GM12892 (cell line): ENCODE results near the gene ITPRIPL2.

Experiments used
- DNase-seq: peaks from one replicate; pipeline ENCODE4 v3.0.0; 2011; ENCODE audit not compliant: insufficient read length
- FAIRE-seq: peaks from 2 replicates; lab custom pipeline; 2011; peaks lifted over from hg19 to GRCh38; lab: Jason Lieb, UNC
- POLR2A ChIP-seq: IDR thresholded peaks from 2 replicates; pipeline ENCODE4 v1.6.1; 2011; ENCODE audit warnings: low read depth, low read length, control low read depth
- POLR2AphosphoS5 ChIP-seq: IDR thresholded peaks from 2 replicates; pipeline ENCODE4 v1.6.1; 2011; ENCODE audit warnings: low read depth, low read length, control low read depth
- TAF1 ChIP-seq: IDR thresholded peaks from 2 replicates; pipeline ENCODE4 v1.6.1; 2011; ENCODE audit warnings: low read depth, mild to moderate bottlenecking, control low read depth, low read length, borderline replicate concordance

The ITPRIPL2 gene

DNA sequence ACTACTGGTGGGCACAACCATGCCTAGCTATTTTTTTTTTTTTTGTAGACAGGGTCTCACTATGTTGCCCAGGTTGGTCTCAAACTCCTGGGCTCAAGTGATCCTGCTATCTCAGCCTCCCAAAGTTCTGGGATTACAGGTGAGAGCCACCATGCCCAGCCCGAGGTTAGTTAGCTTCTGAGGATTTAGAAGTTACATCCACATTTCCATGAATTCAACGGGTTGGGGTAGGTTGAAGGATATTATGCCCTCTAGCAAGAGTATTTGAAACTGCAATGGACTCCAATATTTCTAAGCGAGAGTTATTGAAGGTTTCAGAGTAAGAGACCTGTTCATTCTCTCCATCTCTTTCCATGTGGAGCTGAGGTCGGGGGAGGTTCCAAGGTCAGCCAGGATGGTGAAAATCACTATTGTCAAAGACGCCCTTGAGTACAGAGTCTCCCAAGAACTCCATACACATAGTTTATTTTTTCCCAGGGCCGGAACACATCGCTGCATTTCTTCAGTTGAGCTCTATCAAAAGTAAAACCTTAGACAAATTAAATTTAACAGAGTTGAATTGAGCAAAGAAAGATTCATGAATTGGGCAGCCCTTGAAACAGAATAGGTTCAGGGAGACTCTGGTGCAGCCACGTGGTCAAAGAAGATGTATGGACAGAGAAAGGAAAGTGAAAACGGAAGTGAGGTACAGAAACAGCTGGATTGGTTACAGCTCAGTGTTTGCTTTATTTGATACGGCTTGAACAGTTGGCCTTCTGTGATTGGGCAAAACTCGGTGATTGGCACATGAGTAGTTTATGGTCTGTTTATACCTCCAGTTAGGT, 19.0 kb upstream of the ITPRIPL2 start:
- no peak for FAIRE-seq
- no peak for DNase-seq
- TF ChIP-seq POLR2AphosphoS5: no peak
- TF ChIP-seq TAF1: no peak
- no peak for TF ChIP-seq POLR2A

DNA sequence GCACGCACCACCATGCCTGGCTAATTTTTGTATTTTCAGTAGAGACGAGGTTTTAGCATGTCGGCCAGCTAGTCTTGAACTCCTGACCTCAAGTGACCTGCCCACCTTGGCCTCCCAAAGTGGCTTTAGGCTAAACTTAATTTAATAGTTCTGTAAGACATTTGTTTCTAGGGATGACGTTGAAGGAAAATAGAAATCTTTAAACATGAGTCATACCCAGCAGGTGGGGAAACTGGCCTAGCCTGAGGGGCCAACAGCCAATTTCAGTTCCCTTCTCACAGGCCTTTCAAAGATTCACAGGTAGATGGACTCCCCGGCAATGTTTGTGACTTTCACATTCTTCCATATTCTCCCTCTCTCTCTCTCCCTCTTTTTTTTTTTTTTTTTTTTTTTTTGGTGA, 18.1 kb upstream of the ITPRIPL2 start:
- FAIRE-seq (no peak), DNase-seq (no peak)
- TF ChIP-seq POLR2AphosphoS5: no peak

DNA sequence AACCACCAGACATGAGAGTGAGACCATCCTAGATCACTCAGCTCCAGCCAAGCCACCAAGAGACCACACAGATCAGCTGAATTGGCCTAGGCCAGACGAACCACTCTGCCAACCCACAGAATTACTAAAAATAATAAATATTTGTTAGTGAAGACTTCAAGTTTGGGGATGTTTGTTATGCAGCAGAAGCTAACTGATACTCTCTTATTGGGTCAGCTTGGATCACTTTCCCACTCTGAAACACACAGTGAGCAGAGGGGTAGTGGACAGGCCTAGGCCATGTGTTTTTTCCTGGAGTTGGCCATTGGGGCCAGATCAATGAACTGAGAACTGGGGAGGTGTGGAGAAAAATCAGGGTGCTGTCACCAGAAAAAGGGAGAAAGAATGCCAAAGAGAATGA, 15.6 kb upstream of the ITPRIPL2 start:
- TF ChIP-seq POLR2A (no peak), TAF1 (no peak), POLR2AphosphoS5 (no peak)
- no peak for DNase-seq
- no peak for FAIRE-seq

DNA sequence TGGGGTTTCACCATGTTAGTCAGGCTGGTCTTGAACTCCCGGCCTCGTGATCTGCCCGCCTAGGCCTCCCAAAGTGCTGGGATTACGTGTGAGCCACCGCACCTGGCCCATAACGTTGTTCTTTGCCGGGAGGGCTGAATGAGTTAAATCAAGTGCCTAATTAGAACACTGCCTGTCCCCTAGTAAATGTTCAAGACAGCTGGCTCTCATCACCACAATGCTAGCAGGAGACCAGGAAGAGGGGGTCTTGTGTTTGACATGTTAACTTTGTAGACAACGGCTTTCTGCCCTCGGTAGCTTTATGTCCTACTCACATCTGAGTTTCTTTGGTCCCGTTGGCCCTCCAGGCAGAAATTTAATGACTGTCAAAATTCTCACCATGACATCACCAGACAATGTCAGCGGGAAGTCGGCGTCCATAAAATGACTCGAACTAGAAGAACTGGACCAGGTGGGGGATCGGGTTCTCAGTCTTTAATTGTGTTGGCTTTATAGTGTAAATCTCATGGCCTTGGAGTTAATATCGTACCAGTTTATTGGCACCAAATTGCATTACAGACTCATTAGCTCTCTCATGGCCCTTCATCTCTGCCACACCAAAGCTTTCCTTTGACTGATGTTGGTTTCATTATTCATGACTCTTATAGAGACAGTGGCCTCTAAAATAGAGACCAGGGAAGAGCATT, 11.4 kb upstream of the ITPRIPL2 start:
- TF ChIP-seq TAF1: no peak
- no peak for TF ChIP-seq POLR2A
- TF ChIP-seq POLR2AphosphoS5: no peak

DNA sequence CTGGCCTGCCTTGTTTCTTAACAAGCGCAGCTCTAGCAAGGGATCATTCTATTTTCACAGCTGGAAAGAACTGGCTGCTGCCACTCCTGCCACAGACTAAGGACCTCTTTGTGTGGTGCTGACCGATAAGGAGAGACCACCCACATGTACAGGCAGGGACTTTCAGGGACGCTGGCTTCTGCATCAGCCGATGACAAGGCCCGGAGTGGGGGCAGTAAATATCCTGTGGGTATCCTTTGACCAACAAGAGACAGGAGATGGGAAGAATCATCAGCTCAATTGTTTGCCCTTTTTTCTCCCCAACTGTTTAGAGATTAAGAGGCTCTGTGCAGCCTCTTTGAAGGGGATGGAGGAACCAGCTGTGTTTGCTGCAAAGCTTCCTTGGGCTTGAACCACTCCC, 9.2 kb upstream of the ITPRIPL2 start:
- DNase-seq: no peak
- TF ChIP-seq POLR2A (no peak), POLR2AphosphoS5 (no peak), TAF1 (no peak)
- FAIRE-seq: no peak

More for the DNA sequence above, 11.4 kb upstream of the ITPRIPL2 start:
- DNase-seq (no peak), FAIRE-seq (no peak)

DNA sequence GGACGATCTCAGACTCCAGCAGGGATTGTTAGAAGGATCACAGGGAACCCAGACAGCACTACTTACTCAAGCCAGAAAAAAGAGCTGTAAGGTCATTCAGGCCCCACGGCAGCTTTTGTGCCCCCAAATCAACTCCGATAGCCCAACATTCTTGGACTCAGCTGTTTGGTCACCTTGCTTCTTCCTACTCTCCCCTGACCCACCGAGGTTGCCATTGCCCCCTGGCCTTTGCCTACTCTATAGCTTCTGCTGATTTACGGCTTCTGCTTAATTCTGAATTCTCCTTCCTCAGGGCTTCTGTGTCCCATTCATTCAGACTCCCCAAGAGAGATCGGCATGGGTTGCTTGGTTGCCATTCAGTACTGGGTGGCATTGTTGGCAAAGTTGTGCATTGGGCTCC, 8.6 kb upstream of the ITPRIPL2 start:
- FAIRE-seq: no peak
- TF ChIP-seq POLR2AphosphoS5 (no peak), TAF1 (no peak), POLR2A (no peak)
- DNase-seq: no peak

DNA sequence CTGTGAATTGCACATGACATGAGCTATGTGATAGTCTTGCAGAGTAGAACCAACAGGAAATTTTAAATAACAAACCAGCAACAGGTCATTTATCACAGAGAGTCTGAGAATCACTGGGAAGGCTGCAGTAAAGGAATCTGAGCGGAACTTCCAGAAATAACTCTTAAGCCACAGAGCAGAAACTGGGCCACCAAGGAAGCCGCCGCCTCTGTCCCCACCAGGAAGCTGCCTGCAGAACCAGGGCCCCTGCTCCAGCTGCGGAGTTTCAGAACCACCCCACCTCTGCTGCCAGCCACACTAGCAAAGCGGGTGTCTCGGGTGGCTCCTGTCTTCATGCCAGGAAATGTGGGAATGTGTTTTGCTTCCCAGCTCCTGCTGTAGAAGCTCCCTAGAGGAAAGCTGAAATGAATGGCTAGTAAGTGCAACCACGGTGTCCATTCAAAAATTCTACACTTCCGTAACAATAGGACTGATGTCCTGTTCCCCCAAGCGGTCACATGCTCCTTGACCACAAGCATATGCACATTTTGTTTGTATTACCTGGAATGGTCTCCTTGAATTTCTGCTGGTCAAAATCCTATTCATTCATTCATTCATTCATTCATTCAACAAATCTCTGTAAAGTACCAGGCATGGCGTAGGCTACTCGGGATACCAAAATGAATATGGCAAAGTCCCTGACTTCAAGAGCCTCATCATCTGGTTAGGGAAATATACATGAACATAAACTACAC, 7.7 kb upstream of the ITPRIPL2 start:
- no peak for DNase-seq
- FAIRE-seq: no peak
- TF ChIP-seq POLR2AphosphoS5 (no peak), POLR2A (no peak), TAF1 (no peak)

DNA sequence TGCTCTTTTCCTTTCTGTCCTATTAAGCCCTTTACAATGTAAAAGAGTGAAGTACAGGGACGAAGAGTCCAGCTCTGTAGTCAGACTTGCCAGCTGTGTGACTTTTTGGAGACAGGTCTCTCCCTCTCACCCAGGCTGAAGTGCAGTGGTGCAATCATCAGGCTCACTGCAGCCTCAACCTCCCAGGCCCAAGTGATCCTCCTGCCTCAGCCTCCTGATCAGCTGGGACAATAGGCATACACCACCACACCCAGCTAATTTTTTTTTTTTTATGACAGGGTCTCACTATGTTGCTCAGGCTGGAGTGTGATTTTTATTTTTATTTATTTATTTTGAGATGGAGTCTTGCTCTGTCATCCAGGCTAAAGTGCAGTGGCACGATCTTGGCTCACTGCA, 7.1 kb upstream of the ITPRIPL2 start:
- TF ChIP-seq TAF1 (no peak), POLR2A (no peak), POLR2AphosphoS5 (no peak)
- DNase-seq: no peak
- no peak for FAIRE-seq

DNA sequence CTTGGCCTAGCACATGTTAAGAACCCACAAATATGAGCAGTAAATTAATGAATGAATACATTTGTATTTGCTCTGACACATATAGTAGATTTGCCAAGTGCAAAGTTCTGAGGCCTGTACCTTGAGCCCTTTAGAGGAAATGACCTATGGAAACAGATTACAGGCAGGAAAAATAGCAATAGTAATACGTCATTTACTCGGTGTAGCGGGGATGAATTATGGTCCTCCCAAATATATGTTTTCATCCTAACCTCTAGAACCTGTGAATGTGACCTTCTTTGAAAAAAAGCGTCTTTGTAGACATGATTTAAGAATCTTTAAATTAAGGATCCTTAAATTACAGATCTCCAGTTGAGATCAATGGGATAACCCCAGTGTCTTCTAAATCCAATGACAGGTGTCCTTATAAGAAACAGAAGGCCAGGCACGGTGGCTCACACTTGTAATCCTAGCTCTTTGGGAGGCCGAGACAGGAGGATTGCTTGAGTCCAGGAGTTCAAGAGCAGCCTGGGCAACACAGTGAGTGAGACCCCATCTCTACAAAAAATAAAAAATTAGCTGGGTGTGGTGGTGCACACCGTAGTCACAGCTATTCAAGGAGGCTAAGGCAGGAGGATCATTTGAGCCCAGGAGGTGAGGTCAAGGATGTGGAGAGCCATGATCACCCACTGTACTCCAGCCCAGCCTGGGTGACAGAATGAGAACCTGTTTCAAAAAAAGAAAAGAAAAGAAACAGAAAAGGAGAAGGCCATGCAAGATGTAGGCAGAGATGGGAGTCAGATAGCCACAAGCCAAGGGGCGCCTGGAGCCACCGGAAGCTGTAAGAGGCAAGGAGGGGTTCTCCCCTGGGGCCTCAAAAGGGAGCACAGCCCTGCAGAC, 5.1 kb upstream of the ITPRIPL2 start:
- DNase-seq (no peak), FAIRE-seq (no peak)
- TF ChIP-seq TAF1: no peak
- TF ChIP-seq POLR2AphosphoS5: no peak
- no peak for TF ChIP-seq POLR2A

DNA sequence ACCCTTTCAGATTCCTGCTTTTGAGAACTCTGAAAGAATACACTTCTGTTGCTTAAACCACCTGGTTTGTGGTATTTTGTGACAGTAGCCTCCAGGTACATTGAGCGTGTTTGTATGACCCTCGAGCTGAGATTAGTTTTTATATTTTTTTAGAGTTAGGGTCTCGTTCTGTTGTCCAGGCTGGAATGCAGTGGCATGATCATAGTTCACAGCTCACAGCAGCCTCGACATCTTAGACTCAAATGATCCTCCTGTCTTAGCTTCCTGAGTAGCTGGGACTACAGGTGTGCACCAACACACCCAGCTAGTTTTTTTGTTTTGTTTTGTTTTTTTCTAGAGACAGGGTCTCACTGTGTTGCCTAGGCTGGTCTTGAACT, 4.5 kb upstream of the ITPRIPL2 start:
- DNase-seq (no peak), FAIRE-seq (no peak)
- TF ChIP-seq TAF1 (no peak), POLR2AphosphoS5 (no peak), POLR2A (no peak)

DNA sequence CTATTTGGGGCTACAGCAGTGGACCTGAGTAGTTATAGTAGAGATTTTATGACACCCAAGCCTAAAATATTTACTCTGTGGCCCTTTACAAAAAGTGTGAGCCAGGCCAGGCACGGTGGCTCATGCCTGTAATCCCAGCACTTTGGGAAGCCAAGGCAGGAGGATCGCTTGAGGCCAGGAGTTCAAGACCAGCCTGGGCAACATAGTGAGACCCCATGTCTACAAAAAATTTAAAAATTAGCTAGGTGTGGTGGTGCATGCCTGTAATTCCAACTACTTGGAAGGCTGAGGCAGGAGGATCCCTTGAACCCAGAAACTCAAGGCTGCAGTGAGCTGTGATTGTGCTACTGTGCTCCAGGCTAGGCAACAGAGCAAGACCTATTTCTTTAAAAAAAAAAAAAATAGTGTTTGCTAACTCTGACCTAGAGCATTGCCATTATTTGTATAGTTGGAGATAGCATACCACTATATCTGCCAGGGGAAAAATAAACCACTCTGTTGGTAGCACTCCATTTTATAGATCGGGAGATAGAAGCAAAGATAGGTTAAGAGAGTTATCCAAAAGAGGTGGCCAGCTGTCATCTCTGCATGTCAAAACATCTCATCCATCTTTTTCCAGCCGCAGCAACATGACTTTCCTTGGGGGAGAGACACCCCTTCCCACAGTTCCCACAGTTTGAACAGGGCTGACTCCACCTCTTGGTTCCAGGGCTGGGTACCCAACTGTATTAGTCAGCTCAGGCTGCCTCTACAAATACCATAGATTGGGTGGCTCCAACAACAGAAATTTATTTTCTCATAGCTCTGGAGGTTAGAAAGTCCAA, 3.0 kb upstream of the ITPRIPL2 start:
- TF ChIP-seq POLR2AphosphoS5 (no peak), TAF1 (no peak), POLR2A (no peak)
- no peak for DNase-seq
- no peak for FAIRE-seq
